ENCODE data around the gene DOCK1.

DOCK1 gene

GRCh38 chr10:127283576-127283975 is 378.3 kb downstream of the DOCK1 start:
- no peaks in the 10 kb centered on the region; the same call in 1 of the 2 replicates for H3K9me3 ChIP-seq (ENCODE audit: insufficient read depth, low read depth, low read length)

GRCh38 chr10:127290850-127291249 is 385.6 kb downstream of the DOCK1 start:
- no peak for TF ChIP-seq CTCF (conservative IDR thresholded peaks at IDR 0.05; ENCODE audit: low read length)
- no peak for TF ChIP-seq EZH2phosphoT487 (IDR thresholded peaks at IDR 0.05; ENCODE audit: borderline replicate concordance)
- H3K9me3 ChIP-seq (ENCODE audit: insufficient read depth, low read depth, low read length): no peaks in the 10 kb centered on the region; the same call in 1 of the 2 replicates
- no peak overlapping the region for H3K4me2 ChIP-seq (ENCODE audit: low read depth, low read length, poor library complexity, severe bottlenecking)
- H3K9me2 ChIP-seq (replicated peaks; ENCODE audit: low read depth, low read length): no peaks in the 10 kb centered on the region
- no peak overlapping the region for H3K4me3 ChIP-seq (ENCODE audit: low read length, poor library complexity, severe bottlenecking)
- H4K20me1 ChIP-seq (ENCODE audit: insufficient read depth, low read length, poor library complexity, severe bottlenecking): no peaks in the 10 kb centered on the region
- no peaks in the 10 kb centered on the region for H3K36me3 ChIP-seq (ENCODE audit: insufficient read depth, low read length)
- no peak overlapping the region for H2AFZ ChIP-seq (ENCODE audit: low read length)
- H3K9ac ChIP-seq (ENCODE audit: low read depth, low read length, poor library complexity, severe bottlenecking): no peak overlapping the region
- H3F3A ChIP-seq (ENCODE audit: low read depth): no peaks in the 10 kb centered on the region
- H3K4me1 ChIP-seq (ENCODE audit: insufficient read depth, low read length, poor library complexity, severe bottlenecking): no peaks in the 10 kb centered on the region
- H3K79me2 ChIP-seq (ENCODE audit: insufficient read depth, low read length): no peaks in the 10 kb centered on the region
- no peaks in the 10 kb centered on the region for H3K27me3 ChIP-seq (ENCODE audit: insufficient read depth, low read length, poor library complexity, severe bottlenecking)

More at GRCh38 chr10:127283576-127283975, 378.3 kb downstream of the DOCK1 start:
- Histone ChIP-seq H3K9me2 (replicated peaks; ENCODE audit: low read depth, low read length) (no peaks in the 10 kb centered on the region), H2AFZ (ENCODE audit: low read length) (no peak overlapping the region), H3K79me2 (ENCODE audit: insufficient read depth, low read length) (no peaks in the 10 kb centered on the region), H3K4me3 (ENCODE audit: low read length, poor library complexity, severe bottlenecking) (no peak overlapping the region), H3K4me1 (ENCODE audit: insufficient read depth, low read length, poor library complexity, severe bottlenecking) (no peaks in the 10 kb centered on the region), H3K4me2 (ENCODE audit: low read depth, low read length, poor library complexity, severe bottlenecking) (no peak overlapping the region), H3K9ac (ENCODE audit: low read depth, low read length, poor library complexity, severe bottlenecking) (no peak overlapping the region), H3K36me3 (ENCODE audit: insufficient read depth, low read length) (no peaks in the 10 kb centered on the region), H3F3A (ENCODE audit: low read depth) (no peaks in the 10 kb centered on the region), H4K20me1 (ENCODE audit: insufficient read depth, low read length, poor library complexity, severe bottlenecking) (no peaks in the 10 kb centered on the region), H3K27me3 (ENCODE audit: insufficient read depth, low read length, poor library complexity, severe bottlenecking) (no peaks in the 10 kb centered on the region)
- TF ChIP-seq EZH2phosphoT487 (IDR thresholded peaks at IDR 0.05; ENCODE audit: borderline replicate concordance) (no peak), CTCF (conservative IDR thresholded peaks at IDR 0.05; ENCODE audit: low read length) (no peak)

GRCh38 chr10:127291329-127291728 is 386.1 kb downstream of the DOCK1 start:
- no peaks in the 10 kb centered on the region for H3F3A ChIP-seq (ENCODE audit: low read depth)
- H3K36me3 ChIP-seq (ENCODE audit: insufficient read depth, low read length): no peaks in the 10 kb centered on the region
- H3K4me2 ChIP-seq (ENCODE audit: low read depth, low read length, poor library complexity, severe bottlenecking): no peak overlapping the region
- no peaks in the 10 kb centered on the region; the same call in 1 of the 2 replicates for H3K9me3 ChIP-seq (ENCODE audit: insufficient read depth, low read depth, low read length)
- no peak overlapping the region for H3K4me3 ChIP-seq (ENCODE audit: low read length, poor library complexity, severe bottlenecking)
- no peaks in the 10 kb centered on the region for H4K20me1 ChIP-seq (ENCODE audit: insufficient read depth, low read length, poor library complexity, severe bottlenecking)
- H3K79me2 ChIP-seq (ENCODE audit: insufficient read depth, low read length): no peaks in the 10 kb centered on the region
- no peak overlapping the region for H3K9ac ChIP-seq (ENCODE audit: low read depth, low read length, poor library complexity, severe bottlenecking)
- H2AFZ ChIP-seq (ENCODE audit: low read length): no peak overlapping the region
- H3K27me3 ChIP-seq (ENCODE audit: insufficient read depth, low read length, poor library complexity, severe bottlenecking): no peaks in the 10 kb centered on the region
- TF ChIP-seq EZH2phosphoT487 (IDR thresholded peaks at IDR 0.05; ENCODE audit: borderline replicate concordance) (no peak), CTCF (conservative IDR thresholded peaks at IDR 0.05; ENCODE audit: low read length) (no peak)
- no peaks in the 10 kb centered on the region for H3K9me2 ChIP-seq (replicated peaks; ENCODE audit: low read depth, low read length)
- H3K4me1 ChIP-seq (ENCODE audit: insufficient read depth, low read length, poor library complexity, severe bottlenecking): no peaks in the 10 kb centered on the region
